ENCODE results near the gene LMAN1.

Gene LMAN1

DNA sequence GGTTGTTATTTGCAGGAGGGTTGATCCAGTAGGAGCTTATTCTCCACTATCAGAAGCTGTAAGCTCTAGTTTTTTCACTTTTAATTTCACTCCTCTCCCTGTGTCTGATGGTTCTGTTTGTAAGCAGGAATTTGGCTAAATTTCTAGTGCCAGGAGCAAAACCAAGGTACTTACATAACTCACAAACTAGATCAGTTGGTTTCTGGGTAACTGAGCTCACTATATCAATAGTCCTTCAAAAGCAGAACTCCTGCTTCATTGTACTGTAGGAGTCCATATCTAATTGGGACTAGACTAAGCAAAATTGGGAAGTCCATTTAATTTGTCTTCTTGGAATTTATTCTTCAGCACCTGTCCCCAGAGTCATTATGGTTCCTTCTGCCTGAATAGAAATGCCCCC lies 65.7 kb downstream of the LMAN1 start:
- Histone ChIP-seq H3K27ac (no peak overlapping the region), H3K27me3 (no peaks in the 10 kb centered on the region), H3K4me3 (no peak overlapping the region), H3K9me3 (no peaks in the 10 kb centered on the region), H3K4me2 (no peak overlapping the region), H3K9ac (no peak overlapping the region), H4K20me1 (no peaks in the 10 kb centered on the region), H3K36me3 (no peaks in the 10 kb centered on the region), H3K4me1 (no peaks in the 10 kb centered on the region)
- TF ChIP-seq Cebpa-rat (IDR thresholded peaks at IDR 0.05): no peak

DNA sequence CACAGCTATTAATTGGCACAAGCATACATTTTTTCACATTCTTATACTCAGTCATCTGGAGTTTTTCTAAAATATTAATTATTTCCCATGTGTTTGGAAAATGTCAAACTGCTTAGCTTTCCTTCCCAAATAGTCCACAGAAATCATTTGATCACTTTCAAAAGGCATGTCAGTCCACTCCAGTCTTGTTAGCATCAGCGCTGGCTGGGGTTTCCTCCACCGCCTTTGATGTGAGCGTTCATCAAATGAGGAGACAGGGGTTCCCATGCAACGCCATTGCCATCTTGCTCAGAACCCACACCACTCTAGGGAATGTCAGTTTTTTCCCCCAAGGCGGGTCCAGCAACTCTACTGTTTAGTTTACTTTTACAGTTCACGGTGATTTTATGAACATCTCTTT lies 72.7 kb downstream of the LMAN1 start:
- no peaks in the 10 kb centered on the region for H3K4me1 ChIP-seq
- H3K36me3 ChIP-seq: no peaks in the 10 kb centered on the region
- H3K4me2 ChIP-seq: no peak overlapping the region
- no peaks in the 10 kb centered on the region for H3K27me3 ChIP-seq
- H3K9ac ChIP-seq: no peak overlapping the region
- no peaks in the 10 kb centered on the region for H3K9me3 ChIP-seq
- no peak for TF ChIP-seq Cebpa-rat (IDR thresholded peaks at IDR 0.05)
- no peak overlapping the region for H3K27ac ChIP-seq
- H3K4me3 ChIP-seq: no peak overlapping the region
- no peaks in the 10 kb centered on the region for H4K20me1 ChIP-seq

DNA sequence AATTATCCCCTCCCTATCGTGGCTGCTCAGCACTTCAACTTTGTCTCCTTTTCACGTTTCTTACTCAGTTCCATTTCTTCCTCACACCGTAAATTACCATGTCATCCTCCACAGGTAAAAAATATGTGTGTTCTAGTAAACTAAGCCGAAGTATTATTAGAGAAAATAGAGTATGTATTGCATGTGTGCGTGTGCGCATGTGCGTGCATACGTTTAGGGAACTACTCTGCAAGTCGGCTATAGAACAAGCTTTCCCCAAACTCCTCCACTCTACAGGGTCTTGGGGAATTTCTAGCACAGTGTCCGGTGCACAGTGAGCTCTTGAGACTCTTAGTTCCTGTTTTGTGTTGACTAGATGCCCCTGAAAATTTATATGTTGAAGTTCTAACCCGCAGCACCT lies 76.7 kb downstream of the LMAN1 start:
- Histone ChIP-seq H4K20me1 (no peaks in the 10 kb centered on the region), H3K4me2 (no peak overlapping the region), H3K36me3 (no peaks in the 10 kb centered on the region), H3K4me3 (no peak overlapping the region), H3K9me3 (no peaks in the 10 kb centered on the region), H3K27ac (no peak overlapping the region), H3K9ac (no peak overlapping the region), H3K27me3 (no peaks in the 10 kb centered on the region), H3K4me1 (no peaks in the 10 kb centered on the region)
- TF ChIP-seq Cebpa-rat (IDR thresholded peaks at IDR 0.05): no peak

DNA sequence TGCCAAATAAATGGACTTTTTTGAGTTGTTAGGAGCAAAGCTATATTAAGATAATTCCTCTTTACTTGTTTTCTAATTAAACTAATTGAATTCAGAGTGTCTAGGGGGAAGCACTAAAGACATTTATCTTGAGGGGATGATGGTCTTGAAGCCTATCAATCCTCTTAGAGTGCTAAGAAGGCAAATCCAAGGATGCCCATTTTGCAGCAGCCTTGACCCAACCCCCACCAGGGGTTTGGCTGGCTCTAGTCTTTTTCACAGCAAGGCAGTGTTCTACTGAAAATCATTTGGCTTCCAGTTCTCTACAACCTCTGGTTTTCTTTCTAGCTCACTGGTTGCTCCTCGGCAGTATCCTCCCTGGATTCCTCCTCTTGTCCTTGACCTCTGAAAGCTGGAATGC lies 79.3 kb downstream of the LMAN1 start:
- Histone ChIP-seq H4K20me1 (no peaks in the 10 kb centered on the region), H3K27ac (no peak overlapping the region), H3K4me3 (no peak overlapping the region), H3K9ac (no peak overlapping the region), H3K27me3 (peaks cover 12% of the 10 kb centered on the region), H3K9me3 (0 out of 2 replicates have a peak, but pooled peaks cover under 1% of the 10 kb centered on the region), H3K4me2 (no peak overlapping the region), H3K36me3 (no peaks in the 10 kb centered on the region), H3K4me1 (no peaks in the 10 kb centered on the region)
- no peak for TF ChIP-seq Cebpa-rat (IDR thresholded peaks at IDR 0.05)

DNA sequence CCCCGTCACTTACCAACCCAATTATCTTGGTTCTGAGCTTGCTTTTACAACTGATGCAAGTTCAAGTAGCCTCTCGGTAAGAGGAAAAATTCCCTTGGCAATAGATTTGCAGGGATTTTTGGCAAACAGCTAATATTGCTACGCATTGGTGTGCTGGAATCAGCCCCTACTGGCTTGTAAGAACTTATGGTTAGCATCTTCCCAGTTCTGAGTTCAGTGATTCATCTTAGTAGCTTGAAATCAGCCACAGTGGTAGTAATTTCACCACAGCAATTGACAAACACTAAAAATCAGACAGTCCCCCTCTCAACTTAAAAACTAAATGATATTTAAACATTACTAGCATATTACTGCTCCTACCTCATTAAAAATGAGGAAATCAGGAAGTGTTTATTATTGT lies 79.9 kb downstream of the LMAN1 start:
- H4K20me1 ChIP-seq: no peaks in the 10 kb centered on the region
- no peak overlapping the region for H3K4me3 ChIP-seq
- no peaks in the 10 kb centered on the region for H3K36me3 ChIP-seq
- H3K4me2 ChIP-seq: no peak overlapping the region
- no peak overlapping the region for H3K27ac ChIP-seq
- TF ChIP-seq Cebpa-rat (IDR thresholded peaks at IDR 0.05): no peak
- H3K9me3 ChIP-seq: peaks cover 5% of the 10 kb centered on the region
- peaks cover 18% of the 10 kb centered on the region for H3K27me3 ChIP-seq
- no peak overlapping the region for H3K9ac ChIP-seq
- no peaks in the 10 kb centered on the region for H3K4me1 ChIP-seq

DNA sequence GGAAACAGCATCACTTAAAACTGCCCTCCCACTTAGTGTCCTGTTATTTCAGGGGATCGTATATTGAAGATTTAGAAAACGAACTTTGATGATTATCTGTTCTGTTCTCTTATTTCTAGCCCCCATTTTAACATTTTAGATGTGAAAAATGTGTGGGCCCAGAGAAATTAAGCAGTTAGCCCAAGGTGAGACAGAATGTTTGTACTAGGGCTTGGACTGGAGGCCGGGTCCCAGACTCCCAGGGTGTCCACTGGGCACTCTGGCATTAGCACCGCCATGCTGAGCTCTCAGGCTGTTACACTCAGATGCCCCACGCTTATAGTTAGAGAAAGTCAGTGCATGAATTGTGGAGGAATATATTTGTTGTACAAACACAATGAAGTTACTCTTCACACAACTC lies 80.3 kb downstream of the LMAN1 start:
- peaks cover 22% of the 10 kb centered on the region for H3K27me3 ChIP-seq
- TF ChIP-seq Cebpa-rat (IDR thresholded peaks at IDR 0.05): no peak

More for the DNA sequence above, 80.3 kb downstream of the LMAN1 start:
- Histone ChIP-seq H3K9me3 (peaks cover 9% of the 10 kb centered on the region), H3K36me3 (no peaks in the 10 kb centered on the region), H3K4me1 (no peaks in the 10 kb centered on the region), H3K9ac (no peak overlapping the region), H3K4me3 (no peak overlapping the region), H3K27ac (no peak overlapping the region), H3K4me2 (no peak overlapping the region), H4K20me1 (no peaks in the 10 kb centered on the region)
